Spinal cord (tissue), 10 donors: Measurements from ENCODE around the gene P2RX2. TPM values are rescaled to one million over a fixed set of nuclear protein-coding genes. Genes with fewer than 3 reads are reported as not detected.

ENCODE experiments used
- DNase-seq, 6 donors: peaks; one replicate each; pipeline versions ENCODE4 v3.0.0 to v3.0.0-alpha.2; 2013 to 2015; ENCODE audit warnings: low spot score in 6 of 6, low read depth in 4 of 6
- H3K27ac ChIP-seq: one replicate; pipeline ENCODE4 v1.5.1; 2013; ENCODE audit warnings: low read depth, low read length, control low read depth
- H3K27me3 ChIP-seq: one replicate; pipeline ENCODE4 v1.6.1; 2013; ENCODE audit warnings: low read length; ENCODE audit not compliant: control insufficient read depth, insufficient read depth
- H3K36me3 ChIP-seq: one replicate; pipeline ENCODE4 v1.6.1; 2013; ENCODE audit warnings: low read length; ENCODE audit not compliant: control insufficient read depth, insufficient read depth
- H3K4me1 ChIP-seq: one replicate; pipeline ENCODE4 v1.6.1; 2013; ENCODE audit warnings: low read length; ENCODE audit not compliant: control insufficient read depth, insufficient read depth
- H3K4me3 ChIP-seq: one replicate; pipeline ENCODE4 v1.5.1; 2013; ENCODE audit warnings: low read depth, low read length, control low read depth
- H3K9me3 ChIP-seq: one replicate; pipeline ENCODE4 v1.6.1; 2013; ENCODE audit warnings: low read length; ENCODE audit not compliant: control insufficient read depth, insufficient read depth
- WGBS: methylation state at CpG from one replicate; pipeline ENCODE4 v1.1.5; 2013; ENCODE audit warnings: missing lambda C conversion rate; ENCODE audit not compliant: insufficient coverage; 5-methylcytosine and 5-hydroxymethylcytosine counted together
- polyA plus RNA-seq, 2 donors: library from polyadenylated mRNA; unstranded; fragments of 120-200 nt; gene quantifications; one replicate each; pipeline ENCODE4 v1.2.1, GENCODE V29; 2013; ENCODE audit not compliant: insufficient read length in 2 of 2
- total RNA-seq, 2 donors: library from RNA; depleted of rRNA in 1 of 2; stranded (reverse); fragments of 120-200 nt in 1 of 2; fragments of >200 nt in 1 of 2; gene quantifications; one replicate each; pipeline versions ENCODE4 v1.2.3 to v1.2.4, GENCODE V29; 2013 to 2014
- donor health status: healthy.

The P2RX2 gene
- total and polyA plus RNA-seq, 4 donors, result 0.06 to 0.65 (median 0.34) TPM

DNA sequence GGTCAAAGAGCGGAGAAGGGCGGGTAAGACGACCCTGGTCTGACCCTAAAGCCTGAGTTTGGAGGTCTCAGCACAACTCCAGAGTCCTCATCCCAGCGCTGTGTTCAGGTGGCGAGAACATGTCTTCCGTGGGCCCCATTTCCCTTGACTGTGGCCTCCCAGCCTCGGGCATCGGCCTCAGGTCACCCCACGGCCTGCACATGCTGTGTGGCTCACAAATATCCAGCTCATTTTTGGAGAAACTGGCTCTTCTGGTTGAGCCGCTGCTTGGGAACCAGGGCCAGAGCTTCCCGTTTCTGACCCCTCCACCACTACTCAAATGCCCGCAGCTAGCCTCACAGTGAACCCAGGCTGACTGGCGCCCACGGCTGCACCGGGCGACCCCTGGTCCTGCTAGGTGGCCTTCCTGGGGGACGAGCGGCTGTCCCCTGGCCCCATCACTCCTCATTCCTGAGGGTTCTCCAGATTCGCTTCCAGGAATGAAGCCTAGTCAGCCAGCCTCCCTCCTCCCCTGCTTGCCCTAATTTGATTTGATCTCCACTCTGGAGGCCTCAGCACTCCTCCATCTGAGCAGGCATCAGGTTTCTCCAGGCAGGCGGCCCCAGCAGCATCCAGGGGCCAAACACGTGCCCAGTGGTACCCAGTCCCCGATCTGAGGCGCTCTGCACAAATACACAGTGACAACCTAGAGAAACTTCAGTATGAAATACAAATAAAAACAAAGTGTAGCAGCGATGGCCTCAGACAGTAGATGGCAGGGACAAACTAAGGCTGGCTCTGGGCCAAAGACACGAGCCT, 4.7 kb downstream of the P2RX2 start:
- no peak overlapping the region for H3K27ac ChIP-seq
- no peaks in the 10 kb centered on the region for H3K9me3 ChIP-seq
- no peak overlapping the region for H3K4me3 ChIP-seq
- H3K36me3 ChIP-seq, result peaks cover 46% of the 10 kb centered on the region
- WGBS, result 77% methylated on average over 23 of the region's 25 CpGs
- no peak for DNase-seq
- peaks cover 10% of the 10 kb centered on the region for H3K4me1 ChIP-seq
- peaks cover 20% of the 10 kb centered on the region for H3K27me3 ChIP-seq

DNA sequence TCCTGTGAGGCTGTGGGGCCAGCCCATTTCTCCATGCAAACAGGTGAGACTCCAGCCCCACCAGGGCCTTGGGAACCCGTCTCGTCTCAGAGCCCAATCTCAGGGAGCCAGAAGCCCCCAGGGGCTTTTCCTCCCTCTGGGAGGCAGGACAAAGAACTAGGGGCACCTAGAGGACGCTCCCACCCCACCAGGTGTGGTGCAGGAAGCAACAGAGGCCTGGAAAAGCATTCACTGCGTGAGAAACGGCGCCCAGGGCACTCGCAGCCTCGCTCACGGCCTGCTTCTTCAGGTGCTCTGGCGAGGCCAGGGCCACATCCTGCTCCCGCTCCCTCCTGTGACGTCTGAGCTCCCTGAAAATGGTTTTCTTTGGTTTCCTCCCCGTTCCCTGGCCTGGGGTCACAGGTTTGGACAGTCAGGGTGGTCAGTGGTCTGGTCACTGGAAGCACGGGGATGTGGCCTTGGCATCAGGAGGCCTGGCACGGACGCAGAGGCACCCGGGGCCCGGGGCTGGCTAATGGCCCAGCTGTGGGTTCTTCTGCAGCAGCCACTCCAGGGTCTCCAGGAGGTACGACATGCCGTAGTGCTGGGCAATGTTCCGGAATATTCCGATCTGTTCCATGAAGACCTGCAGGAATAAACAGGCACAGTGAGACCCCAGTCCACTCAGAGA, 5.7 kb downstream of the P2RX2 start:
- DNase-seq, result no peak
- no peak overlapping the region for H3K4me3 ChIP-seq
- no peak overlapping the region for H3K27ac ChIP-seq
- H3K36me3 ChIP-seq, result peaks cover 52% of the 10 kb centered on the region
- H3K4me1 ChIP-seq, result peaks cover 8% of the 10 kb centered on the region
- peaks cover 15% of the 10 kb centered on the region for H3K27me3 ChIP-seq
- no peaks in the 10 kb centered on the region for H3K9me3 ChIP-seq
- WGBS, result 88% methylated on average over 22 of the region's 22 CpGs

DNA sequence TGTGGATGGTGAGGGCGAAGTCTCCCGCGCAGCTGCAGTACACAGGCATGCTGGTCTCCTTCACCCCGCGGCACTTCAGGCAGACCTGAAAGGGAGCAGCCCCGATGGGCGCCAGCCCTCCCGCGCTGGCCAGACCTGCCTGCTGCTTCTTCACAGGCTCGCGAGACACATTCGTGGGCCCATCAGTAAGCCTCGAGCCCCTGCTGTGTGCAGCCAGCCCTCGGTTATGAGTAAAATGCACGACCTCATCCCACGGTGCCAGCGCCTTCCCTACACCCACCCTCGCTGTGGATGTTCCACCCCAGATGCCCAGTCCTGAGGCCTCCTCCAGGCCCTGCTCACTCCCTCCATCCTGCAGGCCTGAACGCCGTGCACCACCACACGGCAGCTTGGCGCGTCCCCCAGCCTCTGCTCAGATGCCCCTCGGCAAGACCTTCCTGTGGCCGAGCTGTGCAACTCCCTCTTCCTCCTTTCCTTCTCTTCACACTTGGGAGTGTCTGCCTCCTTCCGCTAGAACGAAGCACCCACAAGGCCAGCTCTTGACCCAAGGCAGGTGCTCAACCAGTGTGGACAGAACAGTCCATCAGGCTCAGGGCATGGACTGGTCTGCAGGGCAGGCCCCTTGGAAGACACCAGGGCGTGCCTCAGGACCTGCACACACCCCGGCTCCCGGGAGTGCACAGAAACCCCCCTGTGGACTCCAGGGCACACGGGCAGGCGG, 6.5 kb downstream of the P2RX2 start:
- DNase-seq, result no peak
- H3K36me3 ChIP-seq, result peaks cover 59% of the 10 kb centered on the region
- peaks cover 5% of the 10 kb centered on the region for H3K4me1 ChIP-seq
- no peak overlapping the region for H3K27ac ChIP-seq
- no peaks in the 10 kb centered on the region for H3K9me3 ChIP-seq
- peaks cover 7% of the 10 kb centered on the region for H3K27me3 ChIP-seq
- 87% methylated on average over 32 of the region's 32 CpGs for WGBS
- no peak overlapping the region for H3K4me3 ChIP-seq

DNA sequence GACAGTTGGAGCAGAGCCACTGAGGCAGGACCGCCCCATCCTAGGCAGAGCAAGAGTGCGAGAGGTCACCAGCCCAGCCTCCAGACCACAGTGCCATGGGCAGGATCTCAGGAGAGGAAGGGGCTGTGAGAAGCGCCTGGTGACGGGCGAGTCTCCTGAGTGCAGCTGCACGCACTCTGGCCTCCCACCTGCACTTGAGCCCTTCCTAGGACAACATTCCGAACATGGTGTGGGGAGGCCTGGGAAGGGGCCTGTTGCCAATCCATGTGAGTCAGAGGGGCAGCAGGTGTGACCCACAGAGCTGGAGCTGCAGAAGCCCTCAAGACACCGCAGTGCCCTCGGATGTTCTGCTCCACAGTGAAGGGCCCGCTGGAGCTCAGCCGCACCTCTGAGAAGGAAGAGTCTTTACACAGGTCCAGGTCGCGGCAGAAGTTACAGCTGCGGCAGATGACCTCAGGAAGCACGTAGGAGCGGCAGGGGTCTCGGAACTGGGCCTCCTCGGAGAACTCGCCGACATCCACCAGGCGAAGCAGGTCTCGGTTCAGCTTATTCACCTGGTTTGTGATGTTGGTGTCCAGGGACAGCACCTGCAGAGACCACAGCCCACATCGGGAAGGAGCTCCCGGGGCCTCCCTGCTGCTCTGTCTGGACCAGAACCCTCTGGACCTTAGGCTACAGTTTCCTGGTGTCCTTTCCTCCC, 7.3 kb downstream of the P2RX2 start:
- Histone ChIP-seq H3K4me3 (no peak overlapping the region), H3K27ac (no peak overlapping the region), H3K36me3 (peaks cover 66% of the 10 kb centered on the region), H3K9me3 (no peaks in the 10 kb centered on the region), H3K27me3 (no peaks in the 10 kb centered on the region), H3K4me1 (peaks cover 5% of the 10 kb centered on the region)
- no peak for DNase-seq
- WGBS, result 97% methylated on average over 24 of the region's 24 CpGs

DNA sequence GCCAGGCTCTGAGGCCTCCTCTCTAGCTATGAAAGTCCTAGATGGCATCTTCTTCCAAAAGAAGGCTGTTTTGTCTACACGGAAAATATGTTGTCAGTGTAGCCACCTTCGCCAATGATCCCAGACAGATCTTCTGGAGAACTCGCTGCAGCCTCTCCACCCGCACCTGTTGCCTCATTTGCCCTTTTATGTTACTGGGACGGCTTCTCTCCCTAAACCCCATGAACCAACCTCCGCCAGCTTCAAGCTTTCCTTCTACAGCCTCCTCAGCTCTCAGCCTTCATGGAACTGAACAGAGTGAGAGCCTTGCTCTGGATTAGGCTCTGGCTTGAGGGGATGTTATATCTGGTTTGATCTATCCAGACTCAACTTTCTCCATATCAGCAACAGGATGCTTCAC, 10.8 kb downstream of the P2RX2 start:
- no peak for DNase-seq
- H3K4me3 ChIP-seq, result no peak overlapping the region
- H3K36me3 ChIP-seq, result peaks cover 73% of the 10 kb centered on the region
- no peaks in the 10 kb centered on the region for H3K27me3 ChIP-seq
- no peak overlapping the region for H3K27ac ChIP-seq
- no peaks in the 10 kb centered on the region for H3K9me3 ChIP-seq
- H3K4me1 ChIP-seq, result no peaks in the 10 kb centered on the region
- 98% methylated on average over 6 of the region's 6 CpGs for WGBS

DNA sequence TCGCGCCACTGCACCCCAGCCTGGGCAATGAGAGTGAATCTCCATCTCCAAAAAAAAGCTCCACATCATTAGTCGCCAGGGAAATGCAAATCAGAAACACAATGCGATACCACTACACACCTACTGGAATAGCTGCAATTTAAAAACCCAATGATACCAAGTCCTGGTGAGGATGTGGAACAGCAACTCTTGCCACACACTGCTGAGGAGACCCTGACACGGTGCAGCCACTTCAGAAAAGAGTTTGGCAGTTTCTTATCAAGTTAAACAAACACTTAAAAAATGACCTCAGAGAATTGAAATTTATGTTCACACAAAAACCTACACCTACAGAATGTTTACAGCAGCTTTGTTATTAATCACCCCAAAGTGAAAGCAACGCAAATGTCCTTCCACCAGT, 12.1 kb downstream of the P2RX2 start:
- no peak overlapping the region for H3K4me3 ChIP-seq
- H3K27ac ChIP-seq, result no peak overlapping the region
- H3K36me3 ChIP-seq, result peaks cover 73% of the 10 kb centered on the region
- H3K4me1 ChIP-seq, result no peaks in the 10 kb centered on the region
- H3K27me3 ChIP-seq, result no peaks in the 10 kb centered on the region
- no peaks in the 10 kb centered on the region for H3K9me3 ChIP-seq
- WGBS, result 99% methylated on average over 6 of the region's 6 CpGs
- DNase-seq, result no peak

DNA sequence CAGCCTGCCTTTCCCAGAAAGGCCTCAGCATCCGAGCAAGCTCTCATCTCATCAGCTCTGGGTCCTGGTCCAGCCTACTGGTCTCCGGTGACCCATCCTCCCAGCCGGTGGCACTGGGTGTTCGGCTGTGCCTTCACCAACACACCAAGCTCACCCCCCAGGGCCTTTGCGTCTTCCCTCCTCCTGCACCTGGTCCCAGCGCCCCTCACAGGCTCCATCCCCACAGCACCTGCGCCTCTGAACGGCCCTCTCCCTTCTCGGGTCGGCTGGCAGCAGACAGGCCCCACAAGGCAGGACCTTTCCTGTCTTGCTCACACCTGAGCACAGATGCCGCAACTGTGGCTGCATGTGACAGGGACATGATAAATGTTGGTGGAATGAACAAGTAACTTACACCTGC, 13.1 kb downstream of the P2RX2 start:
- Histone ChIP-seq H3K27ac (no peak overlapping the region), H3K4me3 (no peak overlapping the region), H3K27me3 (no peaks in the 10 kb centered on the region), H3K4me1 (no peaks in the 10 kb centered on the region), H3K9me3 (no peaks in the 10 kb centered on the region), H3K36me3 (peaks cover 77% of the 10 kb centered on the region)
- no peak for DNase-seq
- 96% methylated on average over 10 of the region's 11 CpGs for WGBS

DNA sequence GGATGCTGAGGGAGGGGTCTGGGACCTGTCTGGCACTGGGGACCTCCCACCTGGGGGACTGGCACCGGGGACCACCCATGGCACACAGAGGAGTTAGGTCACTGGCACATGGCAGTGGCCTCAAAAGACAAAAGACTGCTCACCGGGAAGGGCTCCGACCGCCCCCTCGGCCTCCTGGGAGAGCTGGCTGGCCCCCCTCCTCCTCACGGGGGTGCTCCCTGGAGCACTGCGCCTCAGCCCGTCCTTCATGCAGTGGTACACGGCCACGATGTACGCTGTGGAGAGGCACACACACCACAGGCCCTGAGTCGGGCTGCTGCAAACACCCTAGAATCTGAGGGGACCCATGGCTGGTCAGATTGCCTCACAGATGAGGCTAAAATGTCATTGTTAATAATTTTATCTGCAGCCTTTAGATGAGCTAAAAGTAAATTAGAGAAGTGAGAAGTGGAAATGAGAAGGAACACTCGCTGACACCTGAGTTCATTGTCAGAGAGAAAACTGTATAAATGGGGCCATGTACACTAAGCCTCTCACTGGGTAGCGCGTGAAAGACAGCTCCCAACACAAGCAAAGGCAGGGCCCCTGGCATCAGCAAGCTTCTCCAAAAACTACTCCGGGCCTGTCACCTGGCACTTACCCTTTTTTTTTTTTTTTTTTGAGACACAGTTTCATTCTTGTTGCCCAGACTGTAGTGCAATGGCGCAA, 14.1 kb downstream of the P2RX2 start:
- H3K27ac ChIP-seq, result no peak overlapping the region
- H3K36me3 ChIP-seq, result peaks cover 87% of the 10 kb centered on the region
- WGBS, result 82% methylated on average over 16 of the region's 17 CpGs
- H3K4me3 ChIP-seq, result no peak overlapping the region
- no peak for DNase-seq
- H3K9me3 ChIP-seq, result no peaks in the 10 kb centered on the region
- no peaks in the 10 kb centered on the region for H3K27me3 ChIP-seq
- no peaks in the 10 kb centered on the region for H3K4me1 ChIP-seq

DNA sequence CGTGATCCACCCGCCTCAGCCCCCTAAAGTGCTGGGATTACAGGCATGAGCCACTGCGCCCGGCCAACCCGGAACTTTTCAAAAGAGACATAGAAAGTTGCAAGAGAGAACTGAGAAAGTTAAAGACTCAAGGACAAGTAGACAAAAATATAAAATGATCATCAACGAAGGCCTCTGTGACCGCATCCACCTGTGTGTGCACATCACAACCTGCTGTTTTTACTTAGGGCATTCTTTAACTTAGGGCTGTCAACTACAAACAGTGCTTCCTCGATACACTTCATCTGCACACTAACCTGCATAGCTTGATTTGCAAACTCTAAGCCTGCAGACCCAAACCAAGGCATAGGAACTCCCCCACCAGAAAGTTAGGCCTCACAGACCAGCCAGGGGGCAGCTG, 14.8 kb downstream of the P2RX2 start:
- no peaks in the 10 kb centered on the region for H3K4me1 ChIP-seq
- H3K27me3 ChIP-seq, result no peaks in the 10 kb centered on the region
- 100% methylated on average over 7 of the region's 8 CpGs for WGBS
- no peak overlapping the region for H3K4me3 ChIP-seq
- no peak overlapping the region for H3K27ac ChIP-seq
- peaks cover 92% of the 10 kb centered on the region for H3K36me3 ChIP-seq
- DNase-seq, result no peak
- no peaks in the 10 kb centered on the region for H3K9me3 ChIP-seq
